Pancreas (tissue), 10 donors: Measurements from ENCODE around the gene DLGAP4. TPM values are rescaled to one million over a fixed set of nuclear protein-coding genes. Genes with fewer than 3 reads are reported as not detected.

Experiments
- ATAC-seq, 4 donors: fragments of 200-7000 bp; cut with Tn5 transposase; one replicate each; pipeline versions ENCODE4 v1.8.0 to v1.9.1; 2020; ENCODE audit warnings: mild to moderate bottlenecking in 4 of 4, moderate library complexity in 4 of 4
- DNase-seq, 6 donors: peaks; one replicate each; pipeline ENCODE4 v3.0.0-alpha.2; 2020
- FAIRE-seq: peaks from 2 replicates; lab custom pipeline; 2012; peaks lifted over from hg19 to GRCh38; lab: Jason Lieb, UNC
- H3K27ac ChIP-seq, 4 donors: fragments of 200-600 bp; sonication (generic); 1 replicate in 3 of 4; 2 replicates in 1 of 4; pipeline versions ENCODE4 v1.5.0 to v1.8.0; 2020
- H3K27me3 ChIP-seq, 4 donors: fragments of 200-600 bp; one replicate each; pipeline ENCODE4 v1.8.0; 2021
- H3K36me3 ChIP-seq, 3 donors: fragments of 200-600 bp; sonication (generic) in 1 of 3; one replicate each; pipeline versions ENCODE4 v1.5.0 to v1.8.0; 2020 to 2021
- H3K4me1 ChIP-seq, 3 donors: fragments of 200-600 bp; one replicate each; pipeline ENCODE4 v1.8.0; 2021
- H3K4me3 ChIP-seq, 4 donors: fragments of 200-600 bp; sonication (generic) in 2 of 4; one replicate each; pipeline versions ENCODE4 v1.5.0 to v1.8.0; 2020 to 2021
- H3K9me3 ChIP-seq, 4 donors: fragments of 200-600 bp; one replicate each; pipeline ENCODE4 v1.8.0; 2021
- CTCF ChIP-seq, 4 donors: fragments of 200-600 bp; sonication (generic) in 3 of 4; IDR thresholded peaks; one replicate each; pipeline versions ENCODE4 v1.5.0 to v1.8.0; 2021; ENCODE audit warnings: antibody characterized with exemption in 4 of 4
- WGBS, 2 donors: extraction: QIAGEN DNeasy Blood & Tissue Kit; methylation state at CpG; one replicate each; pipeline ENCODE4 v1.1.7; 2013; 5-methylcytosine and 5-hydroxymethylcytosine counted together
- intact Hi-C, 3 donors: fragments of 100-400 bp; cut with DNase I; formaldehyde crosslinking; loops; one replicate each; pipeline versions ENCODE4 v1.11.1 to v1.14.2; 2022
- polyA plus RNA-seq, 2 donors: library from polyadenylated mRNA; stranded (reverse); fragments of 200-250 nt; gene quantifications; one replicate each; pipeline ENCODE4 v1.2.3, GENCODE V29; 2013
- total RNA-seq, 6 donors: library from RNA; stranded (reverse); fragmentation: NEBNext Ultra II Directional in 4 of 6; extraction: Animal tissue kit (Norgen Biotek cat#: 25700) in 4 of 6; gene quantifications; one replicate each; pipeline versions ENCODE4 v1.2.1 to v1.2.4, GENCODE V29; 2021 to 2023
- donor health status: healthy with polysubstance abuse.
- donor health status: DM: no; HTN: no; CAD: no; lungs with moderate emphysema.
- donor health status: DM: no; HTN: no; CAD: no.
- donor health status: control.
- donor health status: control.
- donor health status: Bipolar disorder and iron deficiency.
- donor health status: DM: yes; HTN: yes; CAD: no.
- donor health status: DM: no; HTN: no; CAD: no.
- donor health status: DM: no; HTN: no; CAD: no.
- donor health status: DM: yes; HTN: yes; CAD: no.

Gene DLGAP4
- total and polyA plus RNA-seq, 8 donors = 28.6 to 49.5 (median 42.6) TPM

GRCh38 chr20:36481380-36482043 lies 175.4 kb downstream of the DLGAP4 start:
- H3K36me3 ChIP-seq = no peaks in the 10 kb centered on the region
- TF ChIP-seq CTCF (IDR thresholded peaks at IDR 0.05) = no peak
- H3K4me3 ChIP-seq = no peak overlapping the region
- peaks cover 23 to 61% (median 38%) of the 10 kb centered on the region in 3 donors for H3K4me1 ChIP-seq
- FAIRE-seq (no peak), DNase-seq (peak in 1 of 6 donors; percentile 11), ATAC-seq (peak; percentile 3 to 21 (median 12))
- H3K27me3 ChIP-seq = no peaks in the 10 kb centered on the region
- H3K27ac ChIP-seq = peak overlapping the region; percentile 16 to 53 (median 38)
- no peaks in the 10 kb centered on the region for H3K9me3 ChIP-seq
- intact Hi-C loops = no loop called here
- 58 to 63% methylated on average over 9 of the region's 9 CpGs for WGBS, 2 donors

GRCh38 chr20:36482044-36482473 lies 175.9 kb downstream of the DLGAP4 start:
- intact Hi-C loops = no loop called here
- TF ChIP-seq CTCF (IDR thresholded peaks at IDR 0.05) = no peak
- peak in 3 of 6 donors; percentile 52 to 70 (median 66) for DNase-seq
- 13 to 16% methylated on average over 8 of the region's 8 CpGs for WGBS, 2 donors
- H3K4me1 ChIP-seq = peaks cover 28 to 63% (median 38%) of the 10 kb centered on the region in 3 donors
- no peaks in the 10 kb centered on the region for H3K27me3 ChIP-seq
- H3K27ac ChIP-seq = peak overlapping the region; percentile 16 to 53 (median 38)
- H3K4me3 ChIP-seq = no peak overlapping the region
- FAIRE-seq = no peak
- ATAC-seq = peak; percentile 73 to 84 (median 80)
- no peaks in the 10 kb centered on the region for H3K36me3 ChIP-seq
- H3K9me3 ChIP-seq = no peaks in the 10 kb centered on the region

- DNase-seq = no peak
- no peak for TF ChIP-seq CTCF (IDR thresholded peaks at IDR 0.05)
- Histone ChIP-seq H3K4me3 (no peak overlapping the region), H3K4me1 (peaks cover 28 to 63% (median 38%) of the 10 kb centered on the region in 3 donors), H3K27ac (peak overlapping the region in 3 of 4 donors; percentile 39 to 76 (median 56)), H3K36me3 (no peaks in the 10 kb centered on the region), H3K27me3 (no peaks in the 10 kb centered on the region), H3K9me3 (no peaks in the 10 kb centered on the region)
- intact Hi-C loops = no loop called here
- ATAC-seq = peak in 1 of 4 donors; percentile 6
- FAIRE-seq = no peak
- WGBS, 2 donors = 80 to 81% methylated on average over 5 of the region's 5 CpGs
Observed at GRCh38 chr20:36483209-36483918, 177.2 kb downstream of the DLGAP4 start.

- Histone ChIP-seq H3K27me3 (no peaks in the 10 kb centered on the region), H3K4me1 (peaks cover 28 to 63% (median 38%) of the 10 kb centered on the region in 3 donors), H3K27ac (peak overlapping the region in 3 of 4 donors; percentile 39 to 76 (median 56)), H3K4me3 (no peak overlapping the region), H3K36me3 (no peaks in the 10 kb centered on the region), H3K9me3 (no peaks in the 10 kb centered on the region)
- WGBS, 2 donors = 38 to 42% methylated on average over 8 of the region's 8 CpGs
- no peak for TF ChIP-seq CTCF (IDR thresholded peaks at IDR 0.05)
- FAIRE-seq = no peak
- peak; percentile 26 to 70 (median 52) for ATAC-seq
- intact Hi-C loops = no loop called here
- DNase-seq = peak in 1 of 6 donors; percentile 42
Observed at GRCh38 chr20:36483919-36484808, 178.0 kb downstream of the DLGAP4 start.
